RKO (cell line): ENCODE results near the gene KSR1.
"Not testable (repeated sequence)": the region's sequence is repeated elsewhere in the genome, so short reads cannot be mapped to it uniquely, and the experiment has no call there.

ENCODE experiments used
- DNase-seq: peaks from one replicate; pipeline ENCODE4 v3.0.0-alpha.2; 2016; ENCODE audit warnings: low spot score

Gene KSR1

DNA sequence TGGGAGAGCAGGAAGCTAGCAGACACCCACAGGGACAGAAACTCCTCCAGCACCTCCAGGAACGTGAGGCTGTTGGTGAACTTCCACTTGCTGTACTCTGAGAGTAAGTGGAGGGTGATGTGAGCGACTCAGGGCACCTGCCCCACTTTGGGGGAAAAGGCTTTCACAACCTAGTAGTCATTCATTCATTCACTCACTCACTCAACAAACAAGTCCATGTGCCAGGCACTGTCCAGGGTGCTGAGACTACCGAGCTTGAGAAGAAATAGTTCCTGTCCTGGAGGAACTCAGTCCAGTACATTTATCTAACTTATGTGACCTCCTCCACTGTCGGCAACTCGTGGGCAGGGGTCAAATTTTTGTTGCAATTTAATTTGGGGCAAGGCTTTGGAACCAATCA is 201.4 kb downstream of the KSR1 start:
- DNase-seq, result peak; percentile 26

DNA sequence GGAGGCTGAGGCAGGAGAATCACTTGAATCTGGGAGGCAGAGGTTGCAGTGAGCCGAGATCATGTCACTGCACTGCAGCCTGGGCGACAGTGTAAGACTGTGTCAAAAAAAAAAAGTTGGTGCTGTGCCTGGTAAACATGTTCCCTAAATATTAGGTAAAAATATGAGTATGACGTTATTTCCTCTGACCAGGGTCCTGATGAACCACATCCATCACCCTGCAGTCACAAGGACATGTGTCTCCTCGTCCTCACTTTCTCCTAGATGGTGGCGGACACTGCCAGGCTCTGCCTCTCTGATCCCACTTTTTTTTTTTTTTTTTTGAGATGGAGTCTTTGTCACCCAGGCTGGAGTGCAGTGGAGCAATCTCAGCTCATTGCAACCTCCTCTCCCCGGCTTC is 203.4 kb downstream of the KSR1 start:
- DNase-seq, result no peak

DNA sequence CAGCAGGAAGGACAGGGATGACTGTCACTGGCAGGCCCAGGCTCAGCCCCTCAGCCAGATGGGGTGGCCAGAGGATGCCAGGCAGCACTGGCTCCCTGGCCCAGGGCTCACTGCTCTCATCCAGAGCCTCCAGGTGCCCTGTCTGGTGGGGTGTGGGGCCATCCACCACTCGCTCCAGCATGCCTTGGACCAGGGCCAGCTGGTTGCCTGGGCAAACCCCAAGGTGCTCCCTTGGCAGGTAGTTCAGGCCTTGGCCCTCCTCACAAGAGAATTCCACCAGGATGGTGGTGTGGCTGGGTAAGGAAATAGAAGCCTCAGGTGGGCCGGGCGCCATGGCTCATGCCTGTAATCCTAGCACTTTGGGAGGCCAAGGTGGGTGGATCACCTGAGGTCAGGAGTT is 204.2 kb downstream of the KSR1 start:
- no peak for DNase-seq

DNA sequence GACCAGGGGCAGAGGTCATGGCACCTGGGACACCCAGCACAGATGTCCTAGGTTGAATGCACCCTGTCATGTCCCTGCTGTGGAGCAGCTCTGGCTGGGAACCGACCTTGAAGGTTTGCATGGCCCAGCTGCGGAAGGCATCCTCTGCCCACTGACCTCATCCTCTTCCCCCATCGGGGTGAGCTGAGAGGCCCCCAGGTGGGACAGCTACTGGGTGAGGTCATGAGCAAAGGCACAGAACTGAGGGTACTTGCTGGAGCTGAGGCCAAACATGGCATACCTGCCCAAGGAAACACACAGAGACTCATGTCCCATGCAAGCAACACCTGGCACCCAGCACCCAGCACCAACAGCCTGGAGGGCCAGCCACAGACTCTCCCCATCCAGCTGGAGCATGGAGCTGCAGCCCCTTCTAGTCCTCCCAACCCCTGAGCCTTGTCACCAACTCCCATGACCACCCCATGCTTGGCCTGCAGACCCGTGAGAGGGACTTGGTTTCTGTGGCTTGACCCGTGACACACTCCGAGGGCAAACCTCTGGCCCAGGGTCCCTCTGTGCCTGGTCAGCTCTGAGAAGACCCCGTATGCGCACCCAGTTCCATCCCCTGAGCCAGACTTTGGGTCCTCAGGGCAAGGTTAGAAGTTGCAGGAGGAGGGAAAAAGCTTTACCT is 207.8 kb downstream of the KSR1 start:
- no peak for DNase-seq

DNA sequence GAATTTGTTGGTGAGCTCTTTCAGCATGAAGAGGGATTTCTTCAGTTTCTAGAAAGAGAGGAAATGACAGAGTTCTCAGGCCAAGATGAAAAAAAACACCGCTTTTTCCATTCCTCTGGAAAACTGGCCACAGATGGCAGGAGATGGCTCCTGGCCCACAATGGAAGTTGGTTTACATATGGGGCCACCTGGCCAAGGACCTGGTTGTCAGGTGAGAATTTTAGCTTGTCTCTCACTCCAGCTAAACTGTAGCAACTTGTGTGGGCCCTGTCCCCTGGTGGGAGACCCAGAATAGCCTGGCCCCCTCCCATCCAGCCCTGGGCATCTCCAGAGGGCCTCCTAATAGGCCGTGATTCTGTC is 208.3 kb downstream of the KSR1 start:
- DNase-seq, result no peak

DNA sequence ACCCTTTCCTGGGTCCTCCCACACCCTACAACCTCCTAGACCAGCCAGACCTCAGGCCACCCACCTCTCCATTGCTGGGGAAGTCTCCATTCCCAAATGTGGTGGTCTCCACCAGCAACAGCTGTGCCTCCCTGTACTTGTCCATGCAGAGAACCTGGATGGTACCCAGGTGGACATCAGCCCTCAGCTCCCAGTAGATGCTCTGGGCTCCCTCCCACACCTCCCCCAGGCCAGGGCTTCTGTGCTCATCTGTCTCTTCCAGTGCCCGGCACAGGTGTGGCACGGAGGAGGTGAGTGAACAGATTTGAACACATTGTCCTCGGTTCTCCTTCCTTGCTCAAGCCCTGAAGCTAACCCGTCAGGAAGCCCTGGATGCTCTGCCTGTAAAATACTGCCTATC is 209.3 kb downstream of the KSR1 start:
- DNase-seq, result no peak

DNA sequence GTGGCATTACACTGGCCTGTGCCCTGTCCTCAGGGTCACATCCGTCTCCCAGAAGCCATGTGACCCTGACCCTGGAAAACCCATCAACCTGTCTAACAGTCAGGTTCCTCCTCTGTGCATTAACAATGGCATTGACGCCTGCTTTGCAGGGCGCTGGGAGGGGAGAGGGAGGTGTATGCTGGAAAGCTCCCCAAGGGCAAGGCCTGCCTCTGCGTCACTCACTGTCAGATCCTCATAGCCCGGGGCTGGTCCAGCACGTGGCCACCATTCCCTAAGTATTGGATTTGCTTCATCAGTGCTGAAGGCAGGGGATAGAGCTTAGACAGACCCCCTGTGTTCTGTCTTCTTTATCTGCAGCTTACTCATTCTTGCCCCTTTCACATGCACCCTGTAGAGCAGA is 210.0 kb downstream of the KSR1 start:
- DNase-seq, result not testable (repeated sequence)

DNA sequence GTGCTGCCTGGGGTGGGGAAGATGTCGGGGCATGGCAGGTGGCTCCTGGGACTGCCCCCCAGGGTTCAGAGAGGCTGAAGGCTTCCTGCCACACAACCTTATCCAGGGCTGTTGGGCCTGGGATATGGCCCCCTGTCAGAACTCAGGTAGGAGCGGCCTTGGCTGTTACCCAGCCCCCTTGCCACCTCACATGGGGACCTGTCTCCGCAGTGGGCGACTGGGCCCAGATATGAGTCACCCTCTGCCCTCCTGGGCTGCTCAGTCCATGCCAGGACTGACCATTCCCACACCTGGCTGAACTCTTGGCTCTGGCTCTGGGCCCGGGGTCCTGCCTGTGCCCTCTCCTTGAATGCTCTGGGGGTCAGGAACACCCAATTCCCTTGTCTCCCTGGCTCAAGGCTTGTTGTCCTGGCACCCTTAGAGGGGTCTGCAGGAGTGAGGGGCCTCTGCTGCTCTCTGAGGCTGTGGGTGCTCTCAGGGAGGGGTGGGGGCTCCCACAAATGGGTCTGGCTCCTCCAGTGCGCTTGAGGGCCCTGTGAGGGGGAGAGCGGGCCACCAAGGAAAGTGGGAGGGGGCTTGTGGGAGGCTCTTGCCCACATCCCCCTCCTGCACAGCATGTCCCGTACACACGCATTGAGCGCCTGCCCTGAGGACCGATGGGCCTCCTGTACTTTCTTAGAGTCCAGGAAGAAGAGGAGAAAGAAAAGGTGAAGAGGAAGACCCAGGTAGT is 210.7 kb downstream of the KSR1 start:
- no peak for DNase-seq

DNA sequence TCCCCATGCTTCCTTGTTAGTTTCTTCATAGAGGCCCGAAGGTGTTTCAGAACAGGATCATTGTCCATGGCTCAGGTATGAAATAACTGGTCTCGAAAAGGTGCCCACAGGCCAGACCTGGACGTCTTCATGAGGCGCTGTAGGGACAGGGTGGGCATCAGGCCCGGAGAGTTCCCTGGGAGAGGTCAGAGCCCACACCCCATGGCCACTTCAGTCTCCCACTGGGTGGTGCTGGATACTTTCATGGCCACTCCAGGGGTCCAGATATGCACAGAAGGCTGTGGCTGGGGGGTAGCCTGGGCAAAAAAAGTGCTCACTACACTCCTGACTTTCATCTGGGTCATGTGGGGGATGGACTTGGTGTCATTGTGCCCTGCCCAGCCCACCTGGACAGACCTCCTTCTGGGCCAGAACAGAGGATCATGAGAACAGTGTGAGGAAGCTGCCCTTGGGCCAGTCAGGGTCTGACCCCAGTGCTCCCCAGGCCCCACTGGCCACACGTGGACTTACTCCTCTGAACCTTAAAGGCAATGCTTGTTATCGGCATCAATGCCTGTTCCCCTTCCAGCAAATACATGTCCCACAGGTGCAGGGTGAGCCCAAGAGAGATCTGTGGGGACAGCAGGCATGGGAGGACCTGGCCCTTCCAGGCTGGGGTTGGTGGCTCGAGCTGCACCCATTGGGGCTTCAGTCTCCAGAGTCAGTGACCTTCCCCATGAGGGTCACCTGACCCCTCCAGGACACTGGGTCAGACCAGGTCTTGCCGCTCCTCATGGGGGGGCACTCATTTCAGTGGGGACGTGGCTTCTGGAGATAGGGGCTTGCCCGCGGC is 211.6 kb downstream of the KSR1 start:
- no peak for DNase-seq

DNA sequence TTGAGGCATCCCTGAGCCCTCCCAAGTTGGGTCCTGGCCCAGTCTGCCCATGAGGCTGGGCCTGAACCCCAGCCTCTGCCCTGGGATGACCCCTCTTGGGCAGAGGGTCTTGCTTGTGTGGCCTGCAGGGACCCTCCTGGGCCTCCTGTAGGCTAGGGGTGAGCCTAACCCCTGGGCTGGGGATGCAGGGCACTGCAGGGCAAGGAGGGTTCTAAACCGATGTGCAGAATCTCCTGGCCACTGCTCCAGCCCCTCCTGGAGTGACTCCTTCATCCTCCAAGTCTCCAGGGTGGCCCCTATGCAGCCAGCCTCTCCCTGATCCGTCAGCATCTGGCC is 212.2 kb downstream of the KSR1 start:
- no peak for DNase-seq

DNA sequence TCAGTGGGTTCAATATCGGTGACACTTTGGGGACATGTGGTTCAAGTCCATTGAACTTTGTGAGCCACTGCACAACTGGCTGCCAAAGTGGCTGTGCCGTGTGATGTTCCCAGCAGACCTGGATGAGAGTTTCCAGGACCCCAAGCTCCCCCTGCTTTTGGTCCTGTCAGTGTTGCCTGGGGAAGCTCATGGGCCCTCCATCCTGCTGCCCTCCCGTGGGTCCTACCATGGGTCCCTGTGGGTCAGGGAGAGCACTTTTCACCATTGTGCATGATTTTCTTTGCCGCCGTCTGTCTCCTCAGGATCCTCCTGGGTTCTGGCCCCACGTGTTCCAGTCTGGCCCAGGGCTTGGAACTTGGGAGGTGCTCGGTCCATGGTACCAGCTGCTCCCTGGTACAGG is 212.9 kb downstream of the KSR1 start:
- no peak for DNase-seq

DNA sequence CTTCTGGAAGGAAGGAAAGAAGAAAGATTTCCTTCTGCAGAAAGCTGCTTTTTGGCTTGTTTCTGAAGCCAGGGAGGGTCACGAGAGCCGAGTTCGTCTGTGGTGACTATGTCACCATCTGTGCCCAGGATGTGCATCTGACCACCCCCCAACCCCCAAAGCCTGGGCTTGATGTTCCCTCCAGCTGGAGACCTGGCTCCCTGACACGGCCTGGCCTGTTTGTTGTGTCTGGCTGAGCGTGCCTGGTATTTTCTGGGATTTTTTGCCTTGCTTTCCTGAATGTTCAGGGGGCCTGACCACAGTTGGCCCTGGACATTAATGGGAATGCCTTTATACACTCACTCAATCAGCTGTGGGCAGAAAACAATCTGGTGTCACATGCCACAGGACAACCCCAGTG is 213.6 kb downstream of the KSR1 start:
- no peak for DNase-seq

DNA sequence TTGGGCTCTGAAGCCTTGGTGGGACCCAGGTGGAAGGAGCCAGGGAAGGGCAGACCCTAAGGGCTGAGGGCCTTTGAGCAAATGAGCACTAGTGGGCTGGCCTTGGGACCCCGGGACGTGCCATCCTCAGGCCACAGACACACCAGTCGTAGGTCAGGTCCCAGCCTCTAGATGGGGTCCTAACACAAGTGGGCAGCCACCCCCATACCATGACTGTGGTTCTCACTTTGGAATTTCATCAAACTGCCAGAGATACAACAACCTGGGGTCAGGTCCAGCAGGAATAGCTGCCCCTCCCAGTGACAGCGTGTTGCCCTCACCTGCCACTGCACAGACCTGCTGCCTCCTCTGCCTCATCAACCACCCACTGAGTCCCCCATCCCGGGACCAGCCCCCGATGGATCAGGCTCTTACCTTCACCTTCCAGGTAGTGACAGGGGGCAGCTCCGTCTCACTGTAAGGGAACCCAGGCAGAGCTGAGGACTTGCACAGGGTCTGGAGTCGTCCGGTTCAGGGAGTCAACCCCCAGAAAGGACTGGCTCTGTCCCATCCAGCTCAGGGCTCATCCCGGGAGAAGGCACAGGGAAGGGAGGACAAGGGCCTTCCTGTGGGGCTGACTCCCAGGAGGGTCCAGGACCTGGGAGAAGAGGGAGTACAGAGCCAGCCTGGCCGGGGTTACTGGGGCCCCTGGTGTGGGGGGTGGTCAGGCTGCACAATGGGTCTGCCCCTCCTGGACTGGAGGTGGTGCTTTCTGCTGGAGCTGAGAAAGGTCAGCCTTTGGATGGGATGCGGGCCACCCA is 214.7 kb downstream of the KSR1 start:
- no peak for DNase-seq

DNA sequence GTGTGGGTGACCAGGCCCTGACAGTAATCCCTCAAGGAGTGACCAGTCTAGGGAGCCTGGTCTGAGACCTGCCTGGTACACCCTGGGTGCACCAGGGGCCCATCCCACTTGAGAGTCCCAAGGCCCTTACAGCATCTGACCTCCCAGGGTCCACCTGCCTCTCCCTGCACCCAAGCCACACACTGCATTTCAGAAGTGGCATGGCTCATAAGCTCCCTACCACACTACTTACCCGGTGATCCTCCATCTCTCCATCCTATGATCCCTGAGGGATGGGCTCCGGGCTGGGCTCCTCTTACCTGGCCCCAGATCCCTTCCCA is 215.3 kb downstream of the KSR1 start:
- no peak for DNase-seq

DNA sequence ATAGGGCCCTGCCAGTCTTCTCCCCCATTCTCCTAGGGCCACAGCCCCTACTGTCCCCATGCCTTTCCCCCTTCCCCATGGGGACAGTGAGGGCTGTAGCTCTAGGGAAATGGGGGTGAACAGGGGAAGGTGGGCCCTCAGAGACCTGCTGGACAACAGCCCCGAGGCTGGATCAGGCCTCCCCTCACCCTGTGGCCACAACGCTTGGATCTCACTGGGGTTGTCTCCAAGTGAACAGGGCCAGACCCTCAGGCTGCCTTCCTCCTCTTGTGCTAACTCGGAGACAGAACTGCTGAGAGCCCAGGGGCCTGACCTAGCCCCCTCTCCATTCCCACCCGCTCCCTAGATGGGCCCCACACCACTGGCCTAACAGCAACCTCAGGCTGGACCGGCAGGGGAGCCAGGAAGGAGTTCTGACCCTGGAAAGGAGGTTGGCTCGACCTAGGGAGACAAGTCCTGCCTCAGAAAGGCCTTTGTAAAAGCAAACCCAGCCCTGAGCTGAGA is 215.8 kb downstream of the KSR1 start:
- not testable (repeated sequence) for DNase-seq

DNA sequence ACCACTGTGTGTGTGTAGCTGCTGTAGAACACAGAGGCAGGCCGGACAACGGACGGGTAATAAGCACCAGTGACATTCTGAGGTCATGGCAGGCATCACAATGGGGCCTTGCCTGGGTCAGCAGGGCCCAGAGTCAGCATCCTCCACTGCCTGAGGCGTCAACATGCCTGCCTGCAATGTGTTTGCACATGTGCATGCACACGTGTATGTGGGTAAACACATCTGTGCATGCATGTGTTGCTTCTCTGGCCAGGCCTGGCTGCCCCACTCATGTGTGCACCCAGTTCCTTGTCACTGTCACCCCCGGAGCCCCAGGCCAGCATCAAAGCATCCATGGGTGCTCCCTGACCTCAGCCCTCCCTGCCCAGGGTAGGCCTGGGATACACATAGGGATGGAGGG is 218.1 kb downstream of the KSR1 start:
- no peak for DNase-seq
